Esophagus muscularis mucosa (tissue), 4 donors: ENCODE data around the gene LFNG. TPM values are rescaled to one million over a fixed set of nuclear protein-coding genes. Genes with fewer than 3 reads are reported as not detected.

ENCODE experiments used
- DNase-seq: peaks from one replicate; pipeline ENCODE4 v3.0.0-alpha.2; 2017; ENCODE audit errors: extremely low spot score
- H3K27ac ChIP-seq, 4 donors: fragments of 200-600 bp; sonication (generic); replicated peaks in 1 of 4; 1 replicate in 3 of 4; 2 replicates in 1 of 4; pipeline ENCODE4 v1.5.1; 2016 to 2019; ENCODE audit warnings: mild to moderate bottlenecking in 1 of 4
- H3K27me3 ChIP-seq, 4 donors: fragments of 200-600 bp; sonication (generic); one replicate each; pipeline versions ENCODE4 v1.5.1 to v1.6.0; 2016 to 2019
- H3K36me3 ChIP-seq, 4 donors: fragments of 200-600 bp; sonication (generic); one replicate each; pipeline ENCODE4 v1.5.1; 2016 to 2019
- H3K4me1 ChIP-seq, 4 donors: fragments of 200-600 bp; sonication (generic); one replicate each; pipeline ENCODE4 v1.5.1; 2016 to 2019
- H3K4me3 ChIP-seq, 4 donors: fragments of 200-600 bp; sonication (generic); 1 replicate in 2 of 4; 2 replicates in 2 of 4; pipeline ENCODE4 v1.5.1; 2016 to 2019; ENCODE audit warnings: mild to moderate bottlenecking in 4 of 4, moderate library complexity in 1 of 4
- H3K9me3 ChIP-seq, 4 donors: fragments of 200-600 bp; sonication (generic); 1 replicate in 3 of 4; 2 replicates in 1 of 4; pipeline ENCODE4 v1.5.1; 2016 to 2019
- EP300 ChIP-seq: sonication (generic); formaldehyde crosslinking; IDR thresholded peaks from one replicate; pipeline ENCODE4 v1.6.1; 2017; ENCODE audit warnings: antibody characterized with exemption
- POLR2A ChIP-seq: fragments of 450-650 bp; IDR thresholded peaks from one replicate; pipeline ENCODE4 v1.6.1; 2017; ENCODE audit warnings: antibody characterized with exemption, moderate library complexity, mild to moderate bottlenecking, low read depth
- POLR2AphosphoS5 ChIP-seq, 2 donors: sonication (generic); formaldehyde crosslinking; IDR thresholded peaks; one replicate each; pipeline ENCODE4 v1.6.1; 2017; ENCODE audit warnings: antibody characterized with exemption in 2 of 2
- WGBS: methylation state at CpG from one replicate; pipeline ENCODE4 v1.1.5; 2018; 5-methylcytosine and 5-hydroxymethylcytosine counted together
- intact Hi-C: fragments of 100-400 bp; cut with DNase I; formaldehyde crosslinking; loops from one replicate; pipeline ENCODE4 v1.15.1; 2023
- total RNA-seq, 4 donors: library from RNA; depleted of rRNA; stranded (reverse); fragments of >200 nt; gene quantifications; one replicate each; pipeline versions ENCODE4 v1.1.0 to v1.2.1, GENCODE V29; 2016
- TF ChIP-seq, protein P1 (sequence below), 3 experiments: fragments of 200-600 bp in 2 of 3; fragments of 450-650 bp in 1 of 3; sonication (generic) in 2 of 3; IDR thresholded peaks; one replicate each; pipeline ENCODE4 v1.5.1; 2017 to 2019; ENCODE audit warnings: antibody characterized with exemption in 3 of 3, mild to moderate bottlenecking in 2 of 3, moderate library complexity in 1 of 3

The LFNG gene
- total RNA-seq, 4 donors from 2014 or later: 6.1 to 10.7 (median 8.3) TPM

DNA sequence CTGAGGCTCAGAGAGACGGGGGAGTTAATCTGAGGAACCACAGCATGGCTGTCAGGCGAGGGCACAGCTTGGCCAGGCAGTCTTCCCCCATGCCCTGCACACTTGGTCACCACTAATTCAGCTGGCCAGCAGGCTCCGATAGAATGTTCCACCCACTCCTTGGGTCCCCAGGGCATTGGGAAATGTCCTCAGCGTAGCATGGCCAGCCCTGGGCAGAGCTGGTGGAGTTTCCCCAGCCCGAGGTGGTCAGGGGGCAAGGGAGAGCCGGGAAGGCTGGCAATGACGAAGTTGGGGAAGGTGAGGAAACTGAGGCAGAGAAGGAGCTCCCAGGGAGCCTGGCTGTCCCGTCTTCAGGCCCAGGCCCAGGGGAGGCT, 31.3 kb upstream of the LFNG start:
- intact Hi-C loops: no loop called here
- H3K4me3 ChIP-seq: no peak overlapping the region
- peak overlapping the region; percentile 20 to 48 (median 35) for H3K27ac ChIP-seq
- 50% methylated on average over 7 of the region's 8 CpGs for WGBS
- peaks cover 0 to 59% (median 0%) of the 10 kb centered on the region in 4 donors for H3K27me3 ChIP-seq
- no peak for TF ChIP-seq POLR2A
- TF ChIP-seq POLR2AphosphoS5 (IDR thresholded peaks at IDR 0.05): no peak
- TF ChIP-seq, protein P1, sequence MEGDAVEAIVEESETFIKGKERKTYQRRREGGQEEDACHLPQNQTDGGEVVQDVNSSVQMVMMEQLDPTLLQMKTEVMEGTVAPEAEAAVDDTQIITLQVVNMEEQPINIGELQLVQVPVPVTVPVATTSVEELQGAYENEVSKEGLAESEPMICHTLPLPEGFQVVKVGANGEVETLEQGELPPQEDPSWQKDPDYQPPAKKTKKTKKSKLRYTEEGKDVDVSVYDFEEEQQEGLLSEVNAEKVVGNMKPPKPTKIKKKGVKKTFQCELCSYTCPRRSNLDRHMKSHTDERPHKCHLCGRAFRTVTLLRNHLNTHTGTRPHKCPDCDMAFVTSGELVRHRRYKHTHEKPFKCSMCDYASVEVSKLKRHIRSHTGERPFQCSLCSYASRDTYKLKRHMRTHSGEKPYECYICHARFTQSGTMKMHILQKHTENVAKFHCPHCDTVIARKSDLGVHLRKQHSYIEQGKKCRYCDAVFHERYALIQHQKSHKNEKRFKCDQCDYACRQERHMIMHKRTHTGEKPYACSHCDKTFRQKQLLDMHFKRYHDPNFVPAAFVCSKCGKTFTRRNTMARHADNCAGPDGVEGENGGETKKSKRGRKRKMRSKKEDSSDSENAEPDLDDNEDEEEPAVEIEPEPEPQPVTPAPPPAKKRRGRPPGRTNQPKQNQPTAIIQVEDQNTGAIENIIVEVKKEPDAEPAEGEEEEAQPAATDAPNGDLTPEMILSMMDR (IDR thresholded peaks at IDR 0.05): no peak
- TF ChIP-seq EP300: no peak
- no peak for DNase-seq
- peaks cover 36 to 44% (median 38%) of the 10 kb centered on the region in 4 donors for H3K4me1 ChIP-seq
- H3K9me3 ChIP-seq: peaks cover 0 to 5% (median 5%) of the 10 kb centered on the region in 4 donors
- no peaks in the 10 kb centered on the region for H3K36me3 ChIP-seq

DNA sequence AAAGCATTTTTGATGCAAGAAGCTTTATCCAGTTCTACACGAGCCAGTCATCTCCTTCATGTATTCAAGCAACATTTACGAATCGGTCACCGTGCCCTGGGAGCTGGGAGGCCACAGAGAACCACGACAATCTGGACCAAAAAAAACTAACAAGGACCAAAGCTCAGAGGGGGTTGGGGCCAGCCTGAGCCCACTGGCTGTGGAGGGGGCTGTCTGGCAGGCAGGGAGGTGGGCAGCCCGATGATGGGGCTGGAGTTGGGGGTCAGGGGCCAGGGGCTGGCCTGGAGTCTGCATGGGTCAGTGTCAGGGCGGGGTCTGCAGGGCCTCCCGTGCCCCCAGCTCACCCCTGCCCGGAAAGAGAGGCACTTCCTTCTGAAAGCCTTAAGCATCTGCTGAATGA, 30.9 kb upstream of the LFNG start:
- H3K27ac ChIP-seq: peak overlapping the region; percentile 20 to 48 (median 35)
- H3K9me3 ChIP-seq: peaks cover 0 to 1% (median under 1%) of the 10 kb centered on the region in 4 donors
- peaks cover 0 to 59% (median 0%) of the 10 kb centered on the region in 4 donors for H3K27me3 ChIP-seq
- intact Hi-C loops: no loop called here
- 35% methylated on average over 9 of the region's 9 CpGs for WGBS
- no peak overlapping the region for H3K4me3 ChIP-seq
- no peak for TF ChIP-seq POLR2A
- peaks cover 40 to 48% (median 42%) of the 10 kb centered on the region in 4 donors for H3K4me1 ChIP-seq
- H3K36me3 ChIP-seq: no peaks in the 10 kb centered on the region
- no peak for DNase-seq

DNA sequence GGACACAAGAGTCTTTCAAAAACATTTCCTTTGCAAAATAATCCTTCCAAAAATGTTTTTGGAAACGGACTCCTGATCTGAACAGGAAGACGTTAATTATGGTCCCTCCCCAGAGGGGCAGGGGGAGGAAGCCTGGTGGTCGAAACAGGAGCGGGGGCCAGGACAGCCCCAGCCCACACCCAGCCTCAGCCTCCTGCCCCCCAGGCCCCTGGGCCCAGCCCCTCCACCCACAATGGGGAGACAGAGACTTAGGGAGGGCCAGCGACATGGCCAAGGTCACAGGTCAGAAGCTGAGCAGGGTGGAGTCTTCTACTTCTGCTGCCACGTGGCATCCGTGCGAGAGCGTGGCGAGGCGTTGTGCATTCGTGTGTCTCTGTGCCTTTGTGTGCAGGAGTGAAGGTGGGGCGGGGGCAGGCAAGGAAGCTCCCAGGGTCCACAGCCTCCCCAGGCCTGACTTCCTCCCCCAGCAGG, 29.4 kb upstream of the LFNG start:
- peaks cover 50 to 56% (median 53%) of the 10 kb centered on the region in 4 donors for H3K4me1 ChIP-seq
- H3K27me3 ChIP-seq: peaks cover 0 to 61% (median 0%) of the 10 kb centered on the region in 4 donors
- H3K27ac ChIP-seq: peak overlapping the region in 3 of 4 donors; percentile 54 to 64 (median 59)
- DNase-seq: no peak
- H3K4me3 ChIP-seq: no peak overlapping the region
- H3K9me3 ChIP-seq: no peaks in the 10 kb centered on the region
- WGBS: 73% methylated on average over 13 of the region's 13 CpGs
- H3K36me3 ChIP-seq: no peaks in the 10 kb centered on the region
- TF ChIP-seq, protein P1 (IDR thresholded peaks at IDR 0.05): no peak
- TF ChIP-seq POLR2AphosphoS5 (IDR thresholded peaks at IDR 0.05) (no peak), POLR2A (no peak), EP300 (no peak)
- intact Hi-C loops: no loop called here

DNA sequence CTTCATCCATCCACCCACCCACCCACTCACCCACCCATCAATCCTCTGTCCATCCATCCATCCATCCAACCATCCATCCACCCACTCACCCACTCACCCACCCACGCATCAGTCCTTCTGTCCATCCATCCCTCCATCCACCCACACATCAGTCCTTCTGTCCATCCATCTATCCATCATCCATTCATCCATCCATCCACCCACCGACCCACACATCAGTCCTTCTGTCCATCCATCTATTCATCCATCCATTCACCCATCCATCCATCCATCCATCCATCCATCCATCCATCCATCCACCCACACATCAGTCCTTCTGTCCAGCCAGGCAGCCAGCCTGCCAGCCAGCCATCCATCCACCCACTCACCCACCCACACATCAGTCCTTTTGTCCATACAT, 27.5 kb upstream of the LFNG start:
- Histone ChIP-seq H3K4me3 (no peak overlapping the region), H3K4me1 (peaks cover 50 to 56% (median 52%) of the 10 kb centered on the region in 4 donors), H3K27me3 (peaks cover 0 to 66% (median 4%) of the 10 kb centered on the region in 4 donors), H3K36me3 (no peaks in the 10 kb centered on the region), H3K9me3 (no peaks in the 10 kb centered on the region), H3K27ac (no peak overlapping the region)
- TF ChIP-seq EP300 (no peak), POLR2A (no peak), POLR2AphosphoS5 (IDR thresholded peaks at IDR 0.05) (no peak)
- TF ChIP-seq, protein P1 (IDR thresholded peaks at IDR 0.05): no peak
- no peak for DNase-seq
- intact Hi-C loops: no loop called here
- whole genome bisulfite sequencing: 96% methylated on average over 2 of the region's 2 CpGs

DNA sequence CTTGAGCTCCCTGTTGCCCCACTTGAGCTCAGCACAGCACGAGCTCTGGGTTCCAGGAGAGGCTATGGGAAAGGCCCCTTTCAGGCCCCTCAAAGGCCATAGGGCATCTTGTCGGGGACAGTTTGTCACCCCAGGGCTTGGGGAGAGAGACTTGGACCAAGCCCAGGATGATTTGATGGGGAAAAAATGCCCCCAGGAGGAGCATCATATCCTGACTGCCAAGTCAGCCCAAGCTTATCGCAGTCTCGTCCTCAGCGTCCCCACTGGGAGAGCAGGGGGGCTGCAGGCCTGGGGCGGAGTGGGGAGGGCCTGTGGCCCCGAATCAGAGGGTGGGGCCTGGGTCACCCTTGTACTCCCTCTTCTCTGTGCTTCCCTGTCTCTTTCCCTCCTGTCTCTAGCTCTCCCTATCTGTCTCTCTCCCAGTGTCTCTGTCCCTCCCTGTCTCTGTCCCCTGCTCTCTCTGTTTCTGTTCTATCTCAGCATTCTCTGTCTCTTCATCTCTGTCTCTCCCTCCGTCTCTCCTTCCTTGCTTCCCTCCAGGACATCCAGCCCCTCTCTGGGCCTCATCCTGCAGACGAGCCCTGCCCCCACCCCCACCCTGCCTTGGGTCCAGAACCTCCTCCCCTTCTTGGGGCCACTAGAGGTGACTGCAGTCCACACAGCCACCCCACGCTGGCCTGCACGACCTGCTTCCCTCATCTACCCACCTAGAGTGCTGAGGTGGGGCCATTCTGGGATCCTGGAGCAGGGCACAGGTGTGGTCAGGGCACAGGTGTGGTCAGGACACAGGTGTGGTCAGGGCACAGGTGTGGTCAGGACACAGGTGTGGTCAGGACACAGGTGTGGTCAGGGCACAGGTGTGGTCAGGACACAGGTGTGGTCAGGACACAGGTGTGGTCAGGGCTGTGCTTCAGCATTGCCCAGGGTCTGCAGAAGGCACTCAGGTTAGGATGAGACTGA, 26.1 kb upstream of the LFNG start:
- TF ChIP-seq POLR2A (no peak), EP300 (no peak), POLR2AphosphoS5 (IDR thresholded peaks at IDR 0.05) (no peak)
- TF ChIP-seq, protein P1 (IDR thresholded peaks at IDR 0.05): no peak
- H3K4me3 ChIP-seq: no peak overlapping the region
- H3K4me1 ChIP-seq: peaks cover 39 to 43% (median 41%) of the 10 kb centered on the region in 4 donors
- no peak overlapping the region for H3K27ac ChIP-seq
- H3K36me3 ChIP-seq: no peaks in the 10 kb centered on the region
- intact Hi-C loops: no loop called here
- H3K9me3 ChIP-seq: no peaks in the 10 kb centered on the region
- no peak for DNase-seq
- H3K27me3 ChIP-seq: peaks cover 0 to 67% (median 4%) of the 10 kb centered on the region in 4 donors
- 34% methylated on average over 9 of the region's 11 CpGs for WGBS
